Measurements from ENCODE around the gene ADGRB2.

GRCh38 chr1:31677401-31677800, 86.7 kb downstream of the ADGRB2 start:
- TF ChIP-seq CTCF (IDR thresholded peaks at IDR 0.05) (no peak), POLR2A (IDR thresholded peaks at IDR 0.05) (no peak)

Data from suprapubic skin (tissue), 3 donors.